ENCODE measurements around the gene HOXC4. TPM values are rescaled to one million over a fixed set of nuclear protein-coding genes. Genes with fewer than 3 reads are reported as not detected.

The HOXC4 gene
- total and polyA plus RNA-seq, 2 of the 4 experiments (the other 2 are of a cell fraction), result under 0.01 to 0.26 TPM

- Histone ChIP-seq H3K27ac (ENCODE audit: insufficient read depth, low read length) (no peak overlapping the region), H4K91ac (ENCODE audit: insufficient read depth, low read depth, low read length) (no peak overlapping the region), H3K4me1 (ENCODE audit: control insufficient read depth, insufficient read depth, low read length) (no peaks in the 10 kb centered on the region), H4K8ac (ENCODE audit: low read depth in 2 of 2, low read length in 2 of 2) (no peak overlapping the region), H3K14ac (replicated peaks; ENCODE audit: low read depth, low read length) (no peak overlapping the region), H3K36me3 (ENCODE audit: control insufficient read depth, insufficient read depth, low read length) (no peaks in the 10 kb centered on the region), H2AFZ (replicated peaks; ENCODE audit: low read length, poor library complexity) (no peak overlapping the region), H3K18ac (ENCODE audit: low read depth, low read length) (no peak overlapping the region), H4K20me1 (ENCODE audit: insufficient read depth, low read length) (no peaks in the 10 kb centered on the region), H3K27me3 (ENCODE audit: control insufficient read depth, insufficient read depth, low read length) (peaks cover 75% of the 10 kb centered on the region), H3K4me2 (ENCODE audit: low read depth, low read length) (no peak overlapping the region), H3K9me1 (ENCODE audit: insufficient read depth, low read length) (no peaks in the 10 kb centered on the region), H3K4me3 (ENCODE audit: insufficient read depth, low read depth, low read length) (no peak overlapping the region), H3K9me3 (ENCODE audit: control insufficient read depth, insufficient read depth, low read length) (0 out of 2 replicates have a peak, but pooled peaks cover 2% of the 10 kb centered on the region), H3K23ac (ENCODE audit: low read depth, low read length) (no peak overlapping the region), H3K79me1 (ENCODE audit: low read depth in 1 of 2, low read length in 2 of 2) (no peaks in the 10 kb centered on the region), H2BK5ac (ENCODE audit: low read depth, low read length, poor library complexity, severe bottlenecking) (no peak overlapping the region), H3K9ac (ENCODE audit: low read depth, low read length) (no peak overlapping the region), H2BK15ac (ENCODE audit: low read depth, low read length) (no peak overlapping the region), H2BK120ac (ENCODE audit: low read depth, low read length) (no peak overlapping the region), H2AK5ac (ENCODE audit: low read depth, low read length) (no peak overlapping the region), H4K5ac (ENCODE audit: low read depth, low read length) (no peak overlapping the region), H2BK20ac (ENCODE audit: low read depth, low read length) (no peak overlapping the region), H3K56ac (ENCODE audit: extremely low read depth, insufficient read depth, low read length) (no peak overlapping the region), H3K4ac (ENCODE audit: low read depth, low read length) (no peak overlapping the region), H2AK9ac (replicated peaks; ENCODE audit: low read depth, low read length, poor library complexity) (no peak overlapping the region)
- dilution Hi-C loops (cut with HindIII; ENCODE audit: low sequenced_read_pairs, unreplicated experiment) (no loop called here), intact Hi-C loops (cut with micrococcal nuclease) (no loop called here), in situ Hi-C loops (cut with MboI; ENCODE audit: low sequenced_read_pairs) (no loop called here)
- ChIA-PET CTCF (no interaction called here), POLR2A (ENCODE audit: unreplicated experiment) (no interaction called here)
- TF ChIP-seq RCOR1 (IDR thresholded peaks at IDR 0.05; ENCODE audit: insufficient replicate concordance, low read length) (no peak), RAD21 (IDR thresholded peaks at IDR 0.05; ENCODE audit: low read length) (no peak), ELK1 (IDR thresholded peaks at IDR 0.05; ENCODE audit: borderline replicate concordance, low read depth, low read length) (no peak), RFX5 (IDR thresholded peaks at IDR 0.05; ENCODE audit: low read depth, low read length) (no peak), SMC3 (IDR thresholded peaks at IDR 0.05; ENCODE audit: low read depth, low read length) (no peak)
- DNase-seq (no peak), ATAC-seq (ENCODE audit: low read depth) (no peak)
- 0% methylated on average over 3 of the region's 16 CpGs; no CpG with 5 or more reads in 1 of the 2 experiments for WGBS, 2 experiments (ENCODE audit: extremely low coverage in 2 of 2, insufficient read length in 1 of 2)
- no TSS peak for BruUV-seq (replicated peaks)
These were observed 14.1 kb upstream of the HOXC4 start for GRCh38 chr12:54039417-54040147.
